ENCODE results near the gene KSR1. TPM values are rescaled to one million over a fixed set of nuclear protein-coding genes. Genes with fewer than 3 reads are reported as not detected.
"Not testable (repeated sequence)": the region's sequence is repeated elsewhere in the genome, so short reads cannot be mapped to it uniquely, and the experiment has no call there.

The KSR1 gene
- total RNA-seq, 2 experiments from 2014 or later = 53.9 to 58.2 TPM

DNA sequence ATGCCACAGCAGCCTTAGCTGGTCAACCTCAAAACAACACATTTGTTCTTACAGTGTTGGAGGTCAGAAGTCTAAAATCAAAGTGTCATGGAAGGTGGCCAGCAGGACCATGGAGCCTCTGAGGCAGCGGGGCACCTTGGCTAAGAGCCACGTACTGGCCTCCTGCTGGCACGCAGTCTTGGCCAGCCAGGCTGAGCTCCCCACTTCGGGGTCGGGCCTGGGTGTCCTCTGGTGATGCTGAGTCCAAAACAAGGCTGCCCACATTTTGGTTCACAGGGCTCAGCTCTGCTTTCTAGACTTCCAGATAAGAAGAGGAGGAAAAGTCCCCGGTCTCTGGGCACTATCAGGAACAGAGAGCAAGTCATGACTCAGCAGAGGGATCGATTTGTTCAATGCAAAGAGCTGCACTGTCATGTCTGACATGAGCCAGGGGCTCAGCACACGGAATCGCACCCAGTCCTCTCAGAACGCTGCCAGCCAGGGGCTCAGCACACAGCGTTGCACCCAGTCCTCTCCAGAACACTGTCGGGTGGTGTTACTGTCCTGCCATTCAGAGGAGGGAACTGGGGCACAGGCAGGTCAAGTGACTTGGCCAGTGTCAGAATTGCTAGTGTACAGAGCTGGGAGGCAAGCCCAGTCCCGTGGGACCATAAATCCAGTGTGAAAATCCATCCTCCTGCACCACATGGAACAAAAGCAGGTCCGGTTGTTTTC, 177.2 kb downstream of the KSR1 start:
- CTCF ChIA-PET = interaction anchor here (1.8 to 4.3 kb wide), 4 partner anchors 21 to 300 kb away, joined by 4 to 18 read pairs (median 5); no protein-coding TSS in a partner anchor

DNA sequence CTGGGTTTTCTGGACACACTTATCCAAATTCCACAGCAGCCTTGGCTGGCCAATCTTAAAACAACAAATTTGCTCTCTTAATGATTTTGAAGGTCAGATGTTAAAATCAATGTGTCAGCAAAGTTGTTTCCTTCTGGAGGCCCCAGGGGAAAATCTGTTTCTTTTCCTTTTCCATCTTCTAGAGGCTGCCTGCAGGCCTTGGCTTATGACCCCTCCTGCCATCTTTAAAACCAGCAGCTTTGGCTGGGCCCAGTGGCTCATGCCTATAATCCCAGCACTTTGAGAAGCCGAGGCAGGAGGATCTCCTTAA, 177.7 kb downstream of the KSR1 start:
- no peaks in the 10 kb centered on the region for H3K27me3 Mint-ChIP-seq
- H3K9me3 Mint-ChIP-seq = no peaks in the 10 kb centered on the region
- ATAC-seq = no peak
- peaks cover 2% of the 10 kb centered on the region for H3K36me3 Mint-ChIP-seq (ENCODE audit: low read depth)
- H3K27ac Mint-ChIP-seq = no peak overlapping the region
- TF ChIP-seq, protein P1, sequence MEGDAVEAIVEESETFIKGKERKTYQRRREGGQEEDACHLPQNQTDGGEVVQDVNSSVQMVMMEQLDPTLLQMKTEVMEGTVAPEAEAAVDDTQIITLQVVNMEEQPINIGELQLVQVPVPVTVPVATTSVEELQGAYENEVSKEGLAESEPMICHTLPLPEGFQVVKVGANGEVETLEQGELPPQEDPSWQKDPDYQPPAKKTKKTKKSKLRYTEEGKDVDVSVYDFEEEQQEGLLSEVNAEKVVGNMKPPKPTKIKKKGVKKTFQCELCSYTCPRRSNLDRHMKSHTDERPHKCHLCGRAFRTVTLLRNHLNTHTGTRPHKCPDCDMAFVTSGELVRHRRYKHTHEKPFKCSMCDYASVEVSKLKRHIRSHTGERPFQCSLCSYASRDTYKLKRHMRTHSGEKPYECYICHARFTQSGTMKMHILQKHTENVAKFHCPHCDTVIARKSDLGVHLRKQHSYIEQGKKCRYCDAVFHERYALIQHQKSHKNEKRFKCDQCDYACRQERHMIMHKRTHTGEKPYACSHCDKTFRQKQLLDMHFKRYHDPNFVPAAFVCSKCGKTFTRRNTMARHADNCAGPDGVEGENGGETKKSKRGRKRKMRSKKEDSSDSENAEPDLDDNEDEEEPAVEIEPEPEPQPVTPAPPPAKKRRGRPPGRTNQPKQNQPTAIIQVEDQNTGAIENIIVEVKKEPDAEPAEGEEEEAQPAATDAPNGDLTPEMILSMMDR (IDR thresholded peaks at IDR 0.05) = no peak
- peaks cover 25% of the 10 kb centered on the region for H3K4me1 Mint-ChIP-seq (ENCODE audit: low read depth)
- no peak overlapping the region for H3K4me3 Mint-ChIP-seq
- intact Hi-C loops (cut with micrococcal nuclease) = no loop called here
- CTCF ChIA-PET = interaction anchor here (1.8 to 4.3 kb wide), 4 partner anchors 21 to 301 kb away, joined by 4 to 18 read pairs (median 5); no protein-coding TSS in a partner anchor
- no peak for DNase-seq
- POLR2A ChIA-PET = no interaction called here

More for the DNA sequence above, 177.2 kb downstream of the KSR1 start:
- H3K4me3 Mint-ChIP-seq = no peak overlapping the region
- TF ChIP-seq, protein P1 (IDR thresholded peaks at IDR 0.05) = no peak
- H3K4me1 Mint-ChIP-seq (ENCODE audit: low read depth) = peaks cover 25% of the 10 kb centered on the region
- H3K36me3 Mint-ChIP-seq (ENCODE audit: low read depth) = peaks cover 2% of the 10 kb centered on the region
- POLR2A ChIA-PET = interaction anchor here (1.0 kb wide), 1 partner anchor 19 kb away, joined by 3 read pairs; no protein-coding TSS in a partner anchor
- intact Hi-C loops (cut with micrococcal nuclease) = no loop called here
- DNase-seq = no peak
- no peaks in the 10 kb centered on the region for H3K9me3 Mint-ChIP-seq
- no peaks in the 10 kb centered on the region for H3K27me3 Mint-ChIP-seq
- H3K27ac Mint-ChIP-seq = no peak overlapping the region
- ATAC-seq = no peak

DNA sequence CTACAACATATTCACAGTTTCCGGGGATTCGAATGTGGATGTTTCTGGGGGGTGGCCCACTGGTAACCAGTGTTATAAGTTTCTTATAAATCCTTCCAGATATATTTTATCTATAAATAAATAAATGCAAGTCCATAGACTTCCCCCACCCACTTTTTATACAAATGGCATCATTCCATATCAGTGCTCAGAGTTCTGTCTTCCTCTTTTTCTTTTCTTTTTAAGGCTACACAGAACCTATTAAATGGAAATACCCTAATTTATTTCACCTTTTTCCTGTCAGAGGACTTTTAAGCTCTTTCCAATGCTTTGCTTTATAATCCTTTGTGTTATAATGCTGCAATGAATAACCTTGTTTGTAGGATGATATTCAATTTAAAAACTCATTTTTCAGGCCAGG, 178.5 kb downstream of the KSR1 start:
- no peak for ATAC-seq
- DNase-seq = no peak
- intact Hi-C loops (cut with micrococcal nuclease) = no loop called here
- no peak overlapping the region for H3K27ac Mint-ChIP-seq
- peaks cover 22% of the 10 kb centered on the region for H3K4me1 Mint-ChIP-seq (ENCODE audit: low read depth)
- ChIA-PET POLR2A (no interaction called here), CTCF (interaction anchor here (1.2 to 4.3 kb wide), 3 partner anchors 16 to 32 kb away, joined by 4 to 18 read pairs (median 4); no protein-coding TSS in a partner anchor)
- H3K9me3 Mint-ChIP-seq = no peaks in the 10 kb centered on the region
- TF ChIP-seq, protein P1 (IDR thresholded peaks at IDR 0.05) = no peak
- H3K4me3 Mint-ChIP-seq = no peak overlapping the region
- H3K36me3 Mint-ChIP-seq (ENCODE audit: low read depth) = peaks cover 2% of the 10 kb centered on the region
- H3K27me3 Mint-ChIP-seq = no peaks in the 10 kb centered on the region

DNA sequence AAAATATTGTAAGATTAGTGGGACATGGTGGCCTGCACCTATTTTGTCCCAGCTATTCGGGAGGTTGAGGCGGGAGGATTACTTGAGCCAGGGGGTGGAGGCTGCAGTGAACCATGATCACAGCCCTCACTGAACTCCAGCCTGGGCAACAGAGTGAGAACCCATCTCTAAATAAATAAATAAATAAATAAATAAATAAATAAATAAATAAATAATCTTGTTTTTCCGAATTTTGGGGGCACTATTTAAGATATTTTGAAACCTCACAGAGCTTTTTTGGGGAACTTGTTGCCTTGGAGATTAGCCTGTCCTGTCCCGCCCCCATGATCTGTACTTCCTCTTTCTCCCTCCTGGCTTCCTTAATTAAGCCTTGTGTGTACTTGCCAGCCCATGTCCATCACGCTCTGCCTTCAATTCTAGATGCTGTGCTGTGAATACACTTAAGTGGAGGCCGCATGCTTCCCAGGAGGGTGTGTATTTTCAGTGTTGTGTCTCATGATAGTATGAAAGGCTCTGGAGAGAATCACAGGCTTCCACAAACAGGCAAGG, 179.1 kb downstream of the KSR1 start:
- ChIA-PET CTCF (interaction anchor here (1.2 to 4.3 kb wide), 3 partner anchors 15 to 33 kb away, joined by 4 to 18 read pairs (median 4); no protein-coding TSS in a partner anchor), POLR2A (no interaction called here)
- intact Hi-C loops (cut with micrococcal nuclease) = no loop called here
- Mint-ChIP-seq H3K27ac (no peak overlapping the region), H3K4me3 (no peak overlapping the region), H3K27me3 (no peaks in the 10 kb centered on the region), H3K9me3 (no peaks in the 10 kb centered on the region), H3K4me1 (ENCODE audit: low read depth) (peaks cover 19% of the 10 kb centered on the region), H3K36me3 (ENCODE audit: low read depth) (no peaks in the 10 kb centered on the region)
- TF ChIP-seq, protein P1 (IDR thresholded peaks at IDR 0.05) = no peak
- DNase-seq (no peak), ATAC-seq (no peak)

DNA sequence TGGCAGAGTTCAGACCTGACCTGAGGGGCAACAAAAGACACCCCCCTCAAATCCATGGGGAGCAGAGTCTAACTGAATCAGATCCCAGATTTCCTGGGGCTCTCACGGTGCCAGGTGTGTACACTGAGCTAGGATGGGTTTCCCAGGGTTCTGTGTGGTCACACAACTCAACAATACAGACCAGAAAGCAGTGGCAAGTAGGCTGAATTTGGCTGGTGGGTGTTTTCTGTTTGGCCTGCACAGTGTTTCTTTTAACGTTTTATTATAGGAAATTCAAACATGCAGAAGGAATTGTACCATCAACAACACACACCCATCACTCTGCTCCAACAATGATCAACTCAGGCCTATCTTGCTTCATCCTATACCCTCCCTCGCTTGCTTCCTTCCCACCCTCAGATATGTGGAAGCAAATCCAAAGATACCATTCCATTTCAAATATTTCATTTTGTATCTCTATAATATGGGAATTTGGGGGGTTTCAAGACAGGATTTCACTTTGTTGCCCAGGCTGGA, 179.8 kb downstream of the KSR1 start:
- H3K27ac Mint-ChIP-seq = not testable (repeated sequence)
- CTCF ChIA-PET = interaction anchor here (1.2 to 1.8 kb wide), 3 partner anchors 15 to 16 kb away, joined by 4 to 7 read pairs (median 4); no protein-coding TSS in a partner anchor

DNA sequence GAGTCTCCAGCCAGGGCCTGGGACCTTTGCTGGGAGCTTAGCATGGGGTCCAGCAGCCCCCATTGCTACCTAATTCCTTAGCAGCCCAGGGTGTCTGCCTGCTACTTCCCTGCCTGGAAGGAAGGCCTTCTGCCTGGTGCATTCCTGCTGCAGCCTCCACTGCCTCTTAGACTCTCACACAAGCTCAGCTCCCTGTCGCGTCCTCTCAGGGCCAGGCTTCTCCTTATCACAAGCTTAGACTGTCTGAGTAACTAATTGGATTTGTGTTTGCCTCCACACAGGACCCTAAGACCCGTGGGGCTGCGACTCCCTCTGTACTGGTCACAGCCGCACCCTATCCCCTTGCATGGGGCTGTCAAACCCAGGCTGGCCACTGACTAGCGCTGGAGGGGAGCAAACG, 181.6 kb downstream of the KSR1 start:
- intact Hi-C loops (cut with micrococcal nuclease); H3K27ac Mint-ChIP-seq; H3K4me3 Mint-ChIP-seq; DNase-seq; H3K4me1 Mint-ChIP-seq (ENCODE audit: low read depth); ATAC-seq; H3K36me3 Mint-ChIP-seq (ENCODE audit: low read depth); H3K9me3 Mint-ChIP-seq; POLR2A ChIA-PET; H3K27me3 Mint-ChIP-seq: not testable (repeated sequence)
- CTCF ChIA-PET = interaction anchor here (1.8 to 2.9 kb wide), 2 partner anchors 13 to 35 kb away, joined by 7 to 11 read pairs; no protein-coding TSS in a partner anchor

More for the DNA sequence above, 179.8 kb downstream of the KSR1 start:
- H3K36me3 Mint-ChIP-seq (ENCODE audit: low read depth); H3K4me3 Mint-ChIP-seq; DNase-seq; intact Hi-C loops (cut with micrococcal nuclease); POLR2A ChIA-PET; ATAC-seq; H3K9me3 Mint-ChIP-seq; H3K27me3 Mint-ChIP-seq: not testable (repeated sequence)
- peaks cover 14% of the 10 kb centered on the region for H3K4me1 Mint-ChIP-seq (ENCODE audit: low read depth)

DNA sequence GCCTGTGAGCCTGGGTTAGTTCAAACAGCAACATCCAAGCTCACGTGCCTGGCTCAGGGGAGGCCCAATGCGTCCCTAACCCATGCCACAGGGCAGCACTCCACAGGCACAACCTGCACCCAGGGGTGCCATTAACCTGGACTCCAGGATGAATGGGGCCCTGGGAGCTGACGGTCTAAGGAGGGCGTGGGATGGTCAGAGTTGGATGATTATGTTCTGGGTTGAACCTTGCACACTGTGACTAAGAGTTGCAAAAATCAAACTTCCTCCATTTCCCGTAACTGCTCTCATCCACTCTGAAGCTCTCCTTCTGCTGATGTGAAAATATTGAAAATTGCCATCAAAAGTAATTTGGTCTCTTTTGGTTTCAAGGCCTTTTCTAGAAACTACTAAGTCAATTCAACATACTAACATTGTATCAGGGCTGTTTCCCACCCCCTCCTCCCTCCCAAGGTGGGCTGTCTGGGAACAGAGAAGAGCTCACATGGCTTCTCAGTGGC, 182.2 kb downstream of the KSR1 start:
- CTCF ChIA-PET = interaction anchor here (2.9 kb wide), 1 partner anchor 35 kb away, joined by 11 read pairs; no protein-coding TSS in a partner anchor

More for the DNA sequence above, 182.2 kb downstream of the KSR1 start:
- H3K27ac Mint-ChIP-seq; DNase-seq; ATAC-seq; H3K4me1 Mint-ChIP-seq (ENCODE audit: low read depth); intact Hi-C loops (cut with micrococcal nuclease); H3K9me3 Mint-ChIP-seq; H3K4me3 Mint-ChIP-seq; POLR2A ChIA-PET; H3K27me3 Mint-ChIP-seq; H3K36me3 Mint-ChIP-seq (ENCODE audit: low read depth): not testable (repeated sequence)
